ENCODE data around the gene SCN3B.

The SCN3B gene

DNA sequence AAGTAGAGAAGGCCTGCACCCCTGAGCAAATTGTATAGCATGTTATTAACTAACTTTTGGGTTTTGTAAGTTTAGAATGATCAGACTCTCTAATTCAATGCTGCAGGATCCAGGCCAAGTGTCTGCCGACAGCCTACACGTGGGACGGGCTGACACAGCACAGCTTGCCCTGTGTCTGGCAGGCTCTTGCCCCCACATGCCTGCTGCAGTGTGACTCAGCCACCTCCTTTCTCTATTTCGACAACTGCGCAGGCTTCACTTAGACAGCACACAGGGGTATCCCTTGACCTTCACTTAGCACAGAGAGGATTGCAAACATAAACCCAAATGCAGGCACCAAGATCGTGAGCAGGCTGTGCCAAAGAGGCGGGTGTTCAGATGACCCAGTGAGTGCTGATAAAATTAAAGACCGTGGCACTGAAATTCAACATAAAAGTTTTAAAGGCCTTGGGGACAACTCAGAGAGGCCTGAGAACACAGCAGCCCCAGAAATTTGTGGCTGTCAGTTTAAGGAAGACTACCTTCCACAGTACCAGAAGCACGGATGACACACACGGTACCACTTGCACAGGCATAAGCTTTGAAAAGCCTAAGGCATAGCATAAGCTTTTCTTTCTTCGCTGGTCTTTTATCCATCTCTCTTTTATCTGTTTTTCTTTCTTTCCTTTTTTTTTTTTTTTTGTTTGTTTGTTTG, 37.8 kb downstream of the SCN3B start:
- no peak overlapping the region for H3K27ac ChIP-seq
- no peak for TF ChIP-seq CTCF (conservative IDR thresholded peaks at IDR 0.05)

GRCh38 chr11:123611698-123612097, 42.7 kb downstream of the SCN3B start:
- no peak overlapping the region for H3K27ac ChIP-seq
- no peak for TF ChIP-seq CTCF (conservative IDR thresholded peaks at IDR 0.05)

GRCh38 chr11:123608945-123609344, 45.5 kb downstream of the SCN3B start:
- no peak for TF ChIP-seq CTCF (conservative IDR thresholded peaks at IDR 0.05)
- H3K27ac ChIP-seq = no peak overlapping the region

- no peak overlapping the region for H3K27ac ChIP-seq
- TF ChIP-seq CTCF (conservative IDR thresholded peaks at IDR 0.05) = no peak
Observed at GRCh38 chr11:123608371-123608770, 46.1 kb downstream of the SCN3B start.

DNA sequence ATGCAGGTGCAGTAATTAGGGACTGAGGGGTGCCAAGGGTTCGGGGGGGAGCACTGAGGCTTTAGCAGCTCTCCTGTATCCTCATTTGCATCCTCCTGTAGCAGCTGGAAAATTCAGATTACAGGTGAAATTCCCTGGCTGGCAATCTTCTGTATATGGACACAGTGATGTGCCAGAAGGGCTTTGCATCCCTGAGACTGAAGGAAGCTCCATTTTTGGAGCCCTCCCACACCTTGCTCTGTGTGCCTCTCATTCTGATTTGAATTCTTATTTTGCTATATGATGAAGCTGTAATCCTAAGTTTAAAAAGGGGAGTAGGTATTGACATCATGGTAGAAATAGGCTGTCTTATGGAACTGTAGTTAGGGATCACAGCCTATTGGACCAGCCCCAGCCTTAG, 46.6 kb downstream of the SCN3B start:
- no peak for TF ChIP-seq CTCF (conservative IDR thresholded peaks at IDR 0.05)

DNA sequence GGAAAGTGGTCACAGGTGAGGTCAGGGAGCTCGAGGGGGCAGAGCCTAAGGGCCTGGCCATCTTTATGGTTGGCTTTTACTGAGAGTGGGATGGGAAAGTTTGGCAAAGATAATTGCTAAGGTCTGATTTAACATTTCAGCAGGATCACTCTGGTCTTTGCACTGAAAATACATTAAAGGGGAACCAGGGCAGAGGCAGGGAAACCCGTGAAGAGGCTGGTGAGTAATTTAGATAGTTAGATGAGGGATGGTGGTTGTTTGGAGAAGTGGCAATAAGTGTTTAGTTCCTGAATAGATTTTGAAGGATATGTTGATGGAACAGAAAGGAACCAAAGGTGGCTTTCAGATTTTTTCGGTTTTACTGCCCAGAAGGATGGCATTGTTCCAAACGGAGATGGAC, 50.8 kb downstream of the SCN3B start:
- TF ChIP-seq CTCF (conservative IDR thresholded peaks at IDR 0.05) = no peak
- no peak overlapping the region for H3K27ac ChIP-seq

More for the DNA sequence above, 46.6 kb downstream of the SCN3B start:
- no peak overlapping the region for H3K27ac ChIP-seq

DNA sequence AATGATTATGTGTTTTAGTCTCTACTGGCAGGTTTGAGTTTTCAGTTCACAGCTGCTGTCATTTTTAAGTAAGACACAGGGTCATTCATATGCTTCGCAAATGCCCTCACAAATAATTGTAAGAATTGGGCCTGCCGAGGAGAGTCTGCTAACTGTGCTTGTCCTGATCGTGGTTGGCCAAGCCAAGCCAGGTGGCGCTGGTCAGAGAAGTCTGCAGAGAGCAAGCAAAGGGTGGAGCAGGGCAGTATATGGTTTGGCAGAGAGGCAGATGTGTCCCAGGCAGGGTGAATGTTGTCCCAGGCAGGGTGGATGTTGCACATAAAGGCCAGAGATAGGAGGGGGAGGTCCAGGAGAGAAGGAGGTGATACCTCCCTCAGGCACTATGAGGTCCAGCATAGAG, 52.7 kb downstream of the SCN3B start:
- no peak overlapping the region for H3K27ac ChIP-seq
- no peak for TF ChIP-seq CTCF (conservative IDR thresholded peaks at IDR 0.05)
